Right lobe of liver (tissue), 6 donors: ENCODE results near the gene TMEM201. TPM values are rescaled to one million over a fixed set of nuclear protein-coding genes. Genes with fewer than 3 reads are reported as not detected.

Experiments
- ATAC-seq, 4 donors: fragments of 200-7000 bp; cut with Tn5 transposase; one replicate each; pipeline ENCODE4 v1.9.1; 2020; ENCODE audit warnings: mild to moderate bottlenecking in 4 of 4, moderate library complexity in 4 of 4
- DNase-seq, 3 donors: peaks; one replicate each; pipeline ENCODE4 v3.0.0-alpha.2; 2020
- H3K27ac ChIP-seq, 3 donors: fragments of 200-600 bp; one replicate each; pipeline ENCODE4 v1.8.0; 2022
- H3K27me3 ChIP-seq, 2 donors: fragments of 200-600 bp; one replicate each; pipeline ENCODE4 v1.8.0; 2022
- H3K36me3 ChIP-seq, 4 donors: fragments of 200-600 bp; sonication (generic) in 1 of 4; one replicate each; pipeline versions ENCODE4 v1.5.1 to v1.8.0; 2017 to 2022; ENCODE audit warnings: control low read depth in 1 of 4
- H3K4me1 ChIP-seq, 4 donors: fragments of 200-600 bp; sonication (generic) in 1 of 4; one replicate each; pipeline versions ENCODE4 v1.5.1 to v1.8.0; 2017 to 2022; ENCODE audit warnings: control low read depth in 1 of 4
- H3K4me3 ChIP-seq, 3 donors: fragments of 200-600 bp; one replicate each; pipeline ENCODE4 v1.8.0; 2022
- H3K9me3 ChIP-seq, 4 donors: fragments of 200-600 bp; sonication (generic) in 1 of 4; one replicate each; pipeline versions ENCODE4 v1.5.1 to v1.8.0; 2017 to 2022; ENCODE audit warnings: control low read depth in 1 of 4
- CTCF ChIP-seq, 4 donors: fragments of 200-600 bp in 3 of 4; fragments of 450-650 bp in 1 of 4; IDR thresholded peaks; one replicate each; pipeline versions ENCODE4 v1.5.1 to v1.8.0; 2016 to 2022; ENCODE audit warnings: antibody characterized with exemption in 4 of 4, mild to moderate bottlenecking in 2 of 4
- POLR2A ChIP-seq: fragments of 450-650 bp; IDR thresholded peaks from one replicate; pipeline ENCODE4 v1.6.1; 2017; ENCODE audit warnings: antibody characterized with exemption, mild to moderate bottlenecking
- WGBS: methylation state at CpG from one replicate; pipeline ENCODE4 v1.1.6; 2018; ENCODE audit warnings: low coverage, low lambda C conversion rate; ENCODE audit not compliant: insufficient coverage; ENCODE audit errors: missing lambda C conversion rate; 5-methylcytosine and 5-hydroxymethylcytosine counted together
- intact Hi-C, 2 donors: fragments of 100-400 bp; cut with DNase I; formaldehyde crosslinking; loops; one replicate each; pipeline versions ENCODE4 v1.11.2 to v1.14.1; 2022
- total RNA-seq, 6 experiments: library from RNA; depleted of rRNA in 2 of 6; stranded (reverse); fragments of >200 nt in 2 of 6; fragmentation: NEBNext Ultra II Directional in 3 of 6; extraction: Animal tissue kit (Norgen Biotek cat#: 25700) in 3 of 6; gene quantifications; one replicate each; pipeline versions ENCODE4 v1.1.0 to v1.2.4, GENCODE V29; 2016 to 2023
- donor health status: DM: no; HTN: yes; CAD: no.
- donor health status: DM: no; HTN: no; CAD: no.
- donor health status: DM: no; HTN: no; CAD: no.
- donor health status: DM: no; HTN: yes; CAD: no.
- donor health status: DM: no; HTN: yes; CAD: no.

The TMEM201 gene
- total RNA-seq, 6 experiments from 2014 or later: 1.6 to 5.8 (median 3.0) TPM

GRCh38 chr1:9628541-9629444 is 40.1 kb downstream of the TMEM201 start:
- intact Hi-C loops: loop anchor here in 1 of 2 donors (5.0 kb wide), 1 partner anchor 244 kb away; no protein-coding TSS in a partner anchor

GRCh38 chr1:9629445-9630201 is 40.9 kb downstream of the TMEM201 start:
- peaks cover 0 to 3% (median 0%) of the 10 kb centered on the region in 4 donors for H3K4me1 ChIP-seq
- no peak overlapping the region for H3K27ac ChIP-seq
- TF ChIP-seq CTCF (IDR thresholded peaks at IDR 0.05): no peak
- 18% methylated on average over 9 of the region's 29 CpGs for WGBS
- ATAC-seq: peak; percentile 48 to 58 (median 52)
- no peaks in the 10 kb centered on the region for H3K9me3 ChIP-seq
- H3K36me3 ChIP-seq: no peaks in the 10 kb centered on the region
- DNase-seq: peak; percentile 62 to 81 (median 71)
- intact Hi-C loops: loop anchor here in 1 of 2 donors (5.0 kb wide), 1 partner anchor 243 kb away; no protein-coding TSS in a partner anchor
- no peaks in the 10 kb centered on the region for H3K27me3 ChIP-seq
- H3K4me3 ChIP-seq: no peak overlapping the region

More at GRCh38 chr1:9628541-9629444, 40.1 kb downstream of the TMEM201 start:
- WGBS: 44% methylated on average over 9 of the region's 23 CpGs
- Histone ChIP-seq H3K27me3 (no peaks in the 10 kb centered on the region), H3K4me3 (no peak overlapping the region), H3K9me3 (no peaks in the 10 kb centered on the region), H3K4me1 (peaks cover 0 to 3% (median 0%) of the 10 kb centered on the region in 4 donors), H3K27ac (no peak overlapping the region), H3K36me3 (no peaks in the 10 kb centered on the region)
- no peak for DNase-seq
- TF ChIP-seq CTCF (IDR thresholded peaks at IDR 0.05) (no peak), POLR2A (no peak)
- ATAC-seq: peak in 1 of 4 donors; percentile 4

- ATAC-seq: no peak
- WGBS: 64% methylated on average over 7 of the region's 8 CpGs
- Histone ChIP-seq H3K36me3 (no peaks in the 10 kb centered on the region), H3K9me3 (no peaks in the 10 kb centered on the region), H3K4me1 (peaks cover 0 to 3% (median 0%) of the 10 kb centered on the region in 4 donors), H3K27ac (no peak overlapping the region), H3K4me3 (no peak overlapping the region), H3K27me3 (no peaks in the 10 kb centered on the region)
- TF ChIP-seq CTCF (IDR thresholded peaks at IDR 0.05): no peak
- TF ChIP-seq POLR2A: no peak
- intact Hi-C loops: no loop called here
- DNase-seq: no peak
Measured at GRCh38 chr1:9630331-9631111, 41.8 kb downstream of the TMEM201 start.

GRCh38 chr1:9631613-9632012 is 42.9 kb downstream of the TMEM201 start:
- H3K27ac ChIP-seq: no peak overlapping the region
- WGBS: 89% methylated on average over 2 of the region's 3 CpGs
- TF ChIP-seq POLR2A: no peak
- no peaks in the 10 kb centered on the region for H3K36me3 ChIP-seq
- H3K4me3 ChIP-seq: no peak overlapping the region
- intact Hi-C loops: no loop called here
- no peaks in the 10 kb centered on the region for H3K9me3 ChIP-seq
- no peaks in the 10 kb centered on the region for H3K4me1 ChIP-seq
- no peaks in the 10 kb centered on the region for H3K27me3 ChIP-seq
- DNase-seq: no peak
- no peak for ATAC-seq
